NCI-H146 treated with DMSO at 0.1 percent for 48 hours (cell line): ENCODE data around the gene ADARB2.
"Not testable (repeated sequence)": the region's sequence is repeated elsewhere in the genome, so short reads cannot be mapped to it uniquely, and the experiment has no call there.

ENCODE experiments used
- DNase-seq: peaks from one replicate; lab custom pipeline; 2025; ENCODE audit not compliant: unreplicated experiment; lab: John Stamatoyannopoulos, UW

ADARB2 gene

DNA sequence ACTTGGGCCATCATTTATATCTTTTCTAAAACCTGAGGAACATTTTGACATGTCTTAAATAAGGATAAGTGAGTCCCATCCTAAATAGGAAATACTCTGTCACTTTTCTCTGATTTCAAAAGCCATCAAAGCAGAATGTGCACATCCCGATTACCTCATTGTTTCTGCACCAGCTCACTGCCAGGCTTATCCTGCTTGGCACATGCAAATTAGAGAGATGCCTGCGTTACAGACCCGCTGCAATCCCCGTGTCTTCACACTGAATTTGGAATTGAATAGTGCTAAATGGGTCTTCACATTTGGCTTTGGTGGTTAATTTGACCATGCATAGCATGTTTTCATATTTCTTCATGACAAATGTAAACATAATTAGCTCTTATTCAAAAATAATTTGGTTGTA, 401.7 kb downstream of the ADARB2 start:
- no peak for DNase-seq

DNA sequence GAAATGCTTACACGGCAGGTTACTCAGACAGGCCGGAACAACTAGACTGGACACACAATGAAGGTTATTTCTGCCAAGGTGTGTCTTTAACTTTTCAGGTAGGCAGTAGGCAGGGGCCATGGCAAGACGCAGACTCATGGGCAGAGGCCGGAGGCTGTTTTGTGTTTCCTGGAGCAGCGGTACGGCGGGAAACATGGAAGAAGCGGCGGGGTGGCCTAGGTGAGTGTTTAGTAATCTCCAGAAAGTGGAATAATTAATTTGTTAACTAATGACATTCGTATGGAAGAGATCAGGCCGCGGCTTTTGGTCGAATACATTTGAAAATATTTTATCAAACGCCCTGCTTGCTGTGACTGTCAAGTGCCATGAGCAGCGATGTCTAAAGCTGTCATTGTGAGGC, 403.3 kb downstream of the ADARB2 start:
- DNase-seq: no peak

DNA sequence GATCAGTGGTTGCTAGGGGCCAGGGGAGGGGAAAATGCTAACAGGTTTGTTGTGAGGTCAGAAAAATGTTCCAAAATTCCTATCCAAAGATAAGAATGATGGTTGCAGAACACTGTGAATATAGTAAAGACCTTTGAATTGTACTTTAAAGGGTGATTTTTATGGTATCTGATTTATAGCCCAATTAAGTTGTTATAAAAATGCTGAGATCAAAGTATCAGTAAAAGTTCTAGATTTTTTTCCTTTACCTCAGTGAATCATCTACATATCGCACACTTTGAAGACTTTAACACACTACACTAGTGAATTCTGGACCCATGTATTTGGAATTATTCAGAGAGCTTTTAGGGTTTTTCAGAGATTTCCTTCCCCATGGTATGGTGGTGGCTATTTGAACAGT, 405.8 kb downstream of the ADARB2 start:
- no peak for DNase-seq

DNA sequence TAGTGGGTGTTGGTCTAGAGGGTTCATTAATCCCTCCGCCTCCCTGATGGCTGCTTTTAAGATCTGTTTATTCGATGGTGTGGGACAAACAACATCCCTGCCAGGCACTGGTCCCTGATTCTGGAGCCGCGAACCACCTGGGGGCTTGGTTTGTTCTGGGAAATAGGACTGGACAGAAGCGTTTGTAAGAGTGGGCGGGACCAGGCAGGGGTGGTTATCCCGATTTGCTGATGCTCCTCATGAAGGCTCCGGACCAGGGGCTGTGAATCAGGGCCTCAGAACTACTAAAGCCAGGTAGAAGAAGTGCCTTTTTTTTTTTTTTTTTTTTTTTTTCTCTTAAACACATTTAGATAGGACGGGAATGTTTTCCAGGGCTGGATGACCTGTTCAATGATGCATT, 407.7 kb downstream of the ADARB2 start:
- DNase-seq: no peak

DNA sequence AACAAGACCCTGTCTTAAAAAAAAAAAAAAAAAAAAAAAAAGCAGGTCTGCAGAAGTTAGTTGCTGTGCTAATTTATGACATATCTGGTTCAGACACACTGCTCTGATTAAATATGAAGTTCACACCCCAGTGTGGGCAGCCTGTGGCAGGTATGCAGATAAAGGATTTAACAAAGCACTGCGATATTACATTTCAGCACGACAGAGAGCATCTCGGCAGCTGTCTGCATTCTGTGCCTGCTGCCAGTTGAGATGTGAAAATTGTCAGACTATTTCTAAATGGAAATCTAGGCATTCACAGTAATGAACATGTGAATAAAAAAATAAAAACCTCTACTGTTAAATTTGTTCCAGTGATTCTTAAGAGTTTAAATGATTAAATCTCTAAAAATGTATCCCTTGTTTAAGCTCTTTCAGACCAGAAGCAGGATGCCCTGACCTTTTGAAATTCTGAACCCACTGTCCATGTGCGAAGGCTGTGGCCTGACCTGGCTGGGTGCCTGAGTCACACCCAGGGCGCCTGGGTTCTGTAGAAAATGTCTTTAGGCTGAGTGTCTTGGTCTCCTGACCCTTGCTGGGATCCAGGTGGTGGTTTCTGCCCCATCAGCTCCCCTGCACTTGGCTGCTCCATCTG, 408.2 kb downstream of the ADARB2 start:
- DNase-seq: no peak

DNA sequence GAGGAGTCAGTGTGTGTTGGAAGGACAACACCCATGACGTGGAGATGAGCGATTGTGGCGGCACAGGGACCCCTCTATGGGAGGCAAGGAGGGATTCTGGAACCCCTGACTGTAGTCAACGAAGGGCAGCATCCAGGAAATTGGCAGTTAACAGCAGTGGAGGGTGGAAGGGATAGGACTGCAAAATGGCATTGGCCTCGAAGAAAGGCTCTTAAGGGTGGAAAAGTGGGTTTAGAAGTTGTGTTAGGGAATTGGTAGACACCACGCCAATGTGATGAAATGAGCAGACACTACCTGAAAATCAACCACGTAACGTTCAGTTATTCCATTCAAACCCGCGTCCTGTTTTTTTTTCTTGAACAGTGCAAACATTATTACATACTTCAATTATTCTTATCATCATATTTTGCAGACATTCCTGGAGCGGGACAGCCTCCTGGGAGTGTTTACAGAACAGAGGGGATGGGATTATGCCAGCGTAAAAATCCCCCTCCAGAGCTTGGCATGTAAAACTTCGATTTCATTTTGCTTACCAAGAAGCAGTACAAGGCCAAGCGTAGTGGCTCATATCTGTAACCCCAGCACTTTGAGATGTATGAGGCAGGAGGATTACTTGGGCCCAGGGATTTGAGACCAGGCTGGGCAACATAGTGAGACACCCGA, 409.0 kb downstream of the ADARB2 start:
- DNase-seq: no peak

DNA sequence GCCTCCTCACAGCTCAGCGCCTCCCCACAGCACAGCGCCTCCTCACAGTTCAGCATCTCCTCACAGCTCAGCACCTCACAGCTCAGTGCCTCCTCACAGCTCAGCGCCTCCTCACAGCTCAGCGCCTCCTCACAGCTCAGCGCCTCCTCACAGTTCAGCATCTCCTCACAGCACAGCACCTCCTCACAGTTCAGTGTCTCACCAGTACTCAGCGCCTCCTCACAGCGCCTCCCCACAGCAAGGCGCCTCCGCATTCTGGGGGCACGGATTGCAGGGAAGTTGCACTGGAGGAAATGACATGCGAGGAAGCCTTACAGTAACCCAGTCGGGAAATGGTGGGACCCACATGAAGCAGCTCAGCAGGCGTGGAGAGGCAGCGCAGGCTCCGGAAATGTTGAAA, 409.6 kb downstream of the ADARB2 start:
- DNase-seq: no peak

DNA sequence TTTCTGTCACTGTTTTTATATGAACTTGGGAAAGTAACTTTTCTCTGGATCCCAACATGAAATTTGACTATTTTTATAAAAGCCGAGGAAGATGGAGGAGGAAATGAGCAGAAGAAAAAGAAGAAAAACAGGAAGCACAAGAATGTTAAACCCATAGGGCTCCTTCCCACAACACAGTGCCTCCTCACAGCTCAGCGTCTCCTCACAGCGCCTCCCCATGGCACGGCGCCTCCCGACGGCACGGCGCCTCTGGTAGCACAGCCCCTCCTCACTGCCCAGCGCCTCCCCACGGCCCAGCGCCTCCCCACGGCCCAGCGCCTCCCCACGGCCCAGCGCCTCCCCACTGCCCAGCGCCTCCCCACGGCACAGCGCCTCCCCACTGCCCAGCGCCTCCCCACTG, 410.8 kb downstream of the ADARB2 start:
- DNase-seq: not testable (repeated sequence)

DNA sequence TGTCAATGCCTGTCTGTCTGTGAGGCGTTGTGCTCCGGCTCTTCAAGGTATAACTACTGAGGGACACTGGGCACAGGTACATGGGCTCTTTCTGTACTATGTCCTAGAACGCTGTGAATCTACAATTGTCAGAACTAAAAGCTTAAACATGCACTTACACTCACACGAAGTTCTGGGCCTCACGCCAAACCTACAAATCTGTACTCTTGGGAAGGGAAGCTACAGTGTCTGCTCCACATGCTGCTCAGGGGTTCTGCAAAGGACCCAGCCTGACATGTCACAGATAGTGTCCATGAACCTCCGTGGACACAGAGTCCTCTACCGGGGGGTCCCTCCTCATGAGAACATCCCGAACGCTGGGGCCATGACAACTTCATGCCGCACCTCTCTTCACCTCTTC, 412.4 kb downstream of the ADARB2 start:
- no peak for DNase-seq

DNA sequence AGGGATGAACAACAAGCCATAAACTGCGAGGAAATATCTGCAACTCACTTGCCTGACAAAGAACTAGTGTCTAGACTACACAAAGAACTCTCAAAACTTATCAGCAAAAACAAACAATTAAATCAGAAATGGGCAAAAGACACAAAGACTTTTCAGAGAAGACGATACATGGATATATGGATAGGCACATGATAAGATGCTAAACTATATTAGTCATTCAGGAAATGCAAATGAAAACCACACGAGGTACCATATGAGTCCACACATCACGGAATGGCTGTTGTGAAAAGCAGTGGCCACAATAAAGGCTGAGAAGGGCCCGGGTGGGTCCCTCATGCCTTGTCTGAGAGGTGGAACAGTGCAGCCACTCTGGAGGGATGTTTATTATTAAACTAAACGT, 413.4 kb downstream of the ADARB2 start:
- DNase-seq: no peak

DNA sequence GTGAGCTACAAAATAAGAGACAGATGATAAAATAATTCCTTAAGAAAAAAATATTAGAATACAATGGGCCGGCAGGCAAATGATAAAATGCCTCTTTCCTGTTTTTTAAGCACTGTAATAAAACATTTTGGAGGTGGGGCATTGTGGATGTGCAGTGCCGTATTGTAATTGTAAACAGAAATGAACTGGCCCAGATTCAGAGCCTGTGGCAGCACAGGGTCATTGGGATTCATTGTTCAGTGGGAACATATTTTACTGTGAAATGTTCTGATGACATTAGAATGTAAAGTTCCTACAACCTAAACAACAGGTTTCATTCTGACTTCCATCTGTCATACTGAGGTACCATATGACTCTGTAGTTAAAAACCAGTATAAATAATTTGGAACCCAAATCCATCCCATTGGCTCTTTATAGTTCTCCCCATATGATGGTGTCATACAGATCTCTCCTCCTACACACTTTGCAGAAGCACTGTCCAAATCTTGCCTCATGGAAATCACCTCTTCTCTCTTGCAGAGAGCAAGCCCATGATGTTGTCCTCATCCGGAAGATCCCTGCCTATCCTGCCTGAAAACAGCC, 416.5 kb downstream of the ADARB2 start:
- no peak for DNase-seq

DNA sequence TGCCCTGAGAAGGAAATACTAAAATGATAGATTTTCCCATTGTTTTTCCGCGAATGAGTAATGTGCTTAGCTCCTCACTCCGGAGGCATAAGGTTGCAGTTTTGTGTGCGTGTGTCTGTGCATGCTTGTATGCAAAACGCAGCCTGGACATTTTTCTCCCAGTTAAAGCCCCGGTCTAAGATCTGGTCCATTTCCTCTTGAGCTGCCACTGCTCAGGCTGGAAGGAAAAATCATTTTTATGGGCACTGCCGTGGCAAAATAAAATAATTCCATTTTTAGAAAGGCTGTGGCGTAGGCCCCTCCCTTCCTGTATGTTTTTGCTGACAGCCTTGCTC, 420.5 kb downstream of the ADARB2 start:
- no peak for DNase-seq

DNA sequence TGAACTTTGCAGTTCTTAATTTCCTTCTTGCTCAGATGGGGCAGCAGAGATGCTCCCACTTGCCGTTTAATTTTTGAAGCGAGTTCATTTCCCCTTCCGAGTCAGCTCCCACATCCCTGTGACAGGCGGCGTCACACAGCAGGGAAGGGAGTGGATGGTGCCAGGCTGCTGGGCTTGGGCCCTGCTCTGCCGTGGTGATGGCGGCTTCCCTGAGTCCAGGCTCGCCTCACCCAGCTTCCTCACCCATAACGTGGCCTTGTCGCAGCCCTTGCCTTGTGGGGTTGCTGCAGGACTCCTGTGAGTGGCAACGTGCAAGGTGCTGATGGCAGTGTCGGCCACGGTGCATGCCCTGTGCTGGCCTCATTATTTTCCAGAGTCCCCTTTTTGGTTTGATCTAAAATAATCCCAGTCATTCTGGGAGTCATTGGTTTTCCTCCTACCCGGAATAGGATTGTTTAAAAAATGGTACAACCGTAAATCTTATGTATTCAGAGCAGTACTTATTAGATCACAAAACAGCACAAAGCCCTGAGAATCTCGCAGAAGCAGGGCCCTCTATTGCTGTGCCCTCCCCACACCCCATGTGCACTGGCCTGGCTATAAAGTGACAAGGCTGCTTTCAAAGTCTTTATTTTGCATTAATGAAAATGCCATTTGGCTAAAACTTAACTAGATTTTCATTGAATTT, 421.1 kb downstream of the ADARB2 start:
- DNase-seq: no peak

DNA sequence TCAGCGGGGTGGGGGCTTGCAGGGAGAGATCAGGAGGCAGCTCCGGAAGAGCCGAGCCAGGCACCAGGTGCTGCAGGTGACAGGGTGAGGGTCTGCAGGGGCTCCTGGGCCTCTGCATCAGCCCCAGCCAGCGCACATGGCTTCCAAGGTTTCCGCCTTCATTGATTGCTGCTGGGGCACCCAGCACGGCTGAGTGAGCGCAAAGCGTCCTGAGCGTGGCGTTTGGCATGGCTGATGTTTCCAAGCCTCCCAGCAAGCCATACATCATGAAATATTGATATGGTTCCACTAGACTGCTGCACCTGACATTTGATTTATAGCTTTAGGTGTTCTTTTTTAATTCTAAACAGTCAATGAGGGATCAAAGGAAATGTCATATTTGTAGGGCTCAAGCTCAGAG, 422.1 kb downstream of the ADARB2 start:
- DNase-seq: no peak

DNA sequence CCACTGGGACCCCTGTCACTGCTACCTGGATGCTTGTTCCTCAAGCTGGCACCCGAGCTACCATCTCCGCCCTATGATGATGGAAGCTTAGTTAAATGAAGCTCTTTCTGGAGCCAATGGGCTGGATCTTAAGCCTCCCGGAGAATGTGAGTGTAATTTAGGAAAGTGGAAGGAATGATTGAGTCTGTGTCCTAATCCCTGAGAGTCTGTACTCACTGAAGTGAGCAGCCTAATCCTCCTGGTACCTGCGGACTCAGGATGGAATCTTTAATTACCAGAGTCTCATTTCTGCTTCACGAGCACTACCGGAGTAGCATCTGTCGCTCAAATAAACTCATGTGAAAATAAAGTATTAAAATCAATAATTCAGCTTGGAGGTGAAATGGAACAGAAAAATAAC, 425.6 kb downstream of the ADARB2 start:
- no peak for DNase-seq

DNA sequence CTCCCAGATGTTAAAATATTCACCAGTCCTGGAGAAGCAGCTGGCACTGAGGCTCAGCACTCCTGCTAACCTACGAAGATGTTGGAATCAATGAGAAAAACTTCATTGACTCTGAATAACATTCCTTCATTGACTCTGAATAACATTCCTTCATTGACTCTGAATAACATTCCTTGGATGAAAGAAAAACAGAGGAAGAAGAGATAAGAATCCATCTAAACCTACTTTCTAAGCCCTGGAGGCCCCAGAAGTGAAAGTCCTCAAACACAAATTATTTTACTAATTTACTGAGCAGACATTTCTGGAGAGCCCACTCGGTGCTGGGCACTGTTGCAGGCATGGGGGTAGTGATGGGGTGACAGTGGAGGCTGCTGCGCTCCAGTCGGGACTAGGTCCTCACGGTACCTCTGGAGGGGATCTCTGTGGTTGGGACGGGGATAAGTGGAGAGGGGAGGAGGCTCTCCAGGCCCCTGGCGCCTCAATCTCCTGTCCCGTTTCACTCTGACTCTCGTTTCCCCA, 427.0 kb downstream of the ADARB2 start:
- no peak for DNase-seq

DNA sequence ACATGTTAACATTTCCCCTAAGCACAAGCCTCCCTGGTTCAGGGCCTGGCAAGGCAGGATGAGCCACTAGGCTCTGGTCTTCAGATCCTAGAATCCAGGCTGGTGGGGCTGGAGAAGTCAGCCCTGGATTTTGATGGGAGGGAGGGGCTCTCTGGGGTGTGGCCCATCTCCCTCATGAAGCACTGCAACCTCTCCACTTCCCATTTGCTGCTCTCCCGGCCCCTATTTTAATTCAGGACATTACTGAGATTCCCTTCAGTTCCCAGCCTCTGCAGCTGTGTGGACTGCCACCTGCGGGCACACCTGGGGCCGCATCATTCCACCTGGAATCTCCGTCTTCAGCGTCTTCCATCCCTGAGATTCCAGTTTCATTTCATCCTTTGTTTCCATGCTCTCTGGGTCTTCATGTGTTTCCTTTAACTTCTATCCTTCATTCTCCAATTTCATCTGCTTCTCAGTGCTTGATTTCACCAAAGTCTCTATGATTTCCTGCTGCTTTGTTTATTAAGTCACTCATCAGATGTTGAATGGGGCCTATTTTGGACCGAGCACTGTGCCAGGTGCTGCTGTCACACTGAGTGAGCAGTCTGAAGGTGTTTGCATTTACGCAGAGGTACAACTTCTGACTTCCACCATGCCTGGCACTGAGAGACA, 427.6 kb downstream of the ADARB2 start:
- no peak for DNase-seq

DNA sequence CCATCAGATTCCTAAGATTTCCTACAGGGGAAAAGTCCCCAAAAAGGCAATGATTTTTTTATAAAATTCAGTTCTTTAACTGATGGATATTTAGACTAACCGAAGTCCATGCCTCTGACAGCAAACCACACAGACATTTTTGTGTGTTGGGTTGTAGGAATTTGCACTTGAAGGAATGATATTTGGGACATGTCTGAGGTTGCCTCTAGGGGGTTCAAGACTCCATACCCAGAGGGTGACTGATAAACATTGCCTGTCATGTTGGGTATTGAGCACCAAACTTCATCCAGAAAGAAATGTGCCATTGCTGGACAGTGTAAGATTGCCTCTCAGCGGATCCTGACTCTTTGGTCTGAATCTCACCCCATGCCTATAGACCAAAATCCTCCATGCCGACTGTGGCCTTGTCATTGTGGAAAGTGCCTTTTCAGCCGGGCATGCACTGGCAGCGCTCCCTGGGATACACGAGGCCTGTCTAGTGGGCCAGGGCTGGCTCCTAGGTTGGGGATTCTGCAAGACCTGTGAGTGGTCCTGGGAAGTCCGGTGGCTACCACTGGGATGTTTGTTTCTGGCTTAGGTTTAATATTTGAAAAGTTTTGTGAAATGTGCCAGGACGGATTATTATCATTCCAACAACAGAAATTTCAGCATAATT, 428.2 kb downstream of the ADARB2 start:
- no peak for DNase-seq

DNA sequence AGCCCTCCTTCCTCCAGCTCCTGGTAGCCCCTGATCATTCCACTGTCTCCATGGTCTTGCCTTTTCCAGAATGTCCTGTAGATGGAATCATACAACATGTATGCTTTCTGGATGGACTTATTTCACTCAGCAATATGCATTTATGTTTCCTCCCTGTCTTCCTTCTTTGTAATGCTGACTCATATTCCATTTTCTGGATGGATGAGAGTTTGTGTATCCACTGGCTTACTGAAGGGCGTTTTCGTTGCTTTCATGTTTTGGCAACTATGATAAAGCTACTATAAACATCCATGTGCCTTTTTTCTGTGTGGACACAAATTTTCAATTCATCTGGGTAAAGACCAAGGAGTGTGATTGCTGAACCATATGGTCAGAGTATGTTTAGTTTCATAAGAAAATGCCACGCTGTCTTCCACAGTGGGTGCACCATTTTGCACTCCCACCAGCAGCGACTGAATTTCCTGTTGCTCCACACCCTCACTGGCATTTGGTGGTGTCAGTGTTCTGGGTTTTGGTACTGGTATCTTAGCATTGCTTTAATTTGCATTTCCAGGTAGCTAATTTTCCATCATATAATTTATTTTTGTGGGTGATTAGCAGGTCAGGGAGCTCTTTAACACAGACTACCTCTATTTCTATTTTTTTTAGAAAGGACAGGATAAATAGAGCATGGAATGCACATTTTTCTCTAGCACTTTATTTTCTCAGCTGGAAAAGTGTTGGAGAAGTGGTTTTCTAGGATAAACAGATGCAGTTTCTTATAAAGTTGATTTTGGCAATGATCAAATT, 429.0 kb downstream of the ADARB2 start:
- DNase-seq: no peak

DNA sequence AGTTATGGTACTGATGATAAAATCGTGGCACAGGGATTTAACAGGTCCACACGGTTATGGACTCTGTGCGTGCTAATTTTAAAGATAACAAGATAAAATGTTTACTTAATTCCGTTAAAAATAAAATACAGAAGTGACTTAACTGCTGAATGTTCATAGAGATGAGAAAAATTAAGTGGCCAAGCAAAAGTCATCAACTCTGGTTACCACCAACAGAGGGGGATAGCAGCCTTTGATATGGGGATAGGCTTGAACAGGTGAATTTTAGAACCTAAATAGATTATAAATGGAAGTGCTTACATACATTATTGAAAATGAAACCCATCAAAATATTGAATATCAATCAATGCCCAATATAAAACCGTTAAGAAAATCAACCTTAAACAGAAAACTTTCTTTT, 436.2 kb downstream of the ADARB2 start:
- no peak for DNase-seq
